Panc1 (cell line): ENCODE data around the gene TAS1R2.

Experiments
- CTCF ChIP-seq: fragments of 450-650 bp; IDR thresholded peaks from 2 replicates; pipeline ENCODE4 v1.5.1; 2017; ENCODE audit warnings: mild to moderate bottlenecking
- POLR2AphosphoS5 ChIP-seq: IDR thresholded peaks from 2 replicates; pipeline ENCODE4 v1.6.1; 2012; ENCODE audit warnings: mild to moderate bottlenecking, low read depth, low read length, moderate library complexity
- REST ChIP-seq, 2 experiments: IDR thresholded peaks; 2 replicates each; pipeline ENCODE4 v1.6.1; 2011 to 2012; ENCODE audit warnings: low read depth in 2 of 2, control low read depth in 1 of 2, low read length in 1 of 2, mild to moderate bottlenecking in 1 of 2, moderate library complexity in 1 of 2; ENCODE audit not compliant: insufficient read depth in 1 of 2

GRCh38 chr1:18881164-18881563 lies 21.7 kb upstream of the TAS1R2 start:
- TF ChIP-seq CTCF, result no peak
- no peak for TF ChIP-seq REST (IDR thresholded peaks at IDR 0.05; ENCODE audit: insufficient read depth in 1 of 2, low read depth in 2 of 2, low read length in 1 of 2)
- no peak for TF ChIP-seq POLR2AphosphoS5
